CD4-positive, alpha-beta T cell treated with Interferon gamma for 1 hour (primary cell): Measurements from ENCODE around the gene SPAG16.

Experiments used
- DNase-seq: peaks from one replicate; pipeline ENCODE4 v3.0.0-alpha.2; 2020

SPAG16 gene

GRCh38 chr2:214315324-214315723 lies 1031.1 kb downstream of the SPAG16 start:
- DNase-seq = no peak

GRCh38 chr2:214320211-214320610 lies 1035.9 kb downstream of the SPAG16 start:
- no peak for DNase-seq

- DNase-seq = no peak
Observed at GRCh38 chr2:214322662-214323061, 1038.4 kb downstream of the SPAG16 start.

- no peak for DNase-seq
Observed at GRCh38 chr2:214325404-214325803, 1041.1 kb downstream of the SPAG16 start.

GRCh38 chr2:214328941-214329340 lies 1044.7 kb downstream of the SPAG16 start:
- no peak for DNase-seq

GRCh38 chr2:214341646-214342045 lies 1057.4 kb downstream of the SPAG16 start:
- DNase-seq = no peak

- DNase-seq = no peak
Observed at GRCh38 chr2:214358506-214358905, 1074.2 kb downstream of the SPAG16 start.

GRCh38 chr2:214361116-214361515 lies 1076.9 kb downstream of the SPAG16 start:
- no peak for DNase-seq

- DNase-seq = no peak
Observed at GRCh38 chr2:214365549-214365948, 1081.3 kb downstream of the SPAG16 start.

- no peak for DNase-seq
Observed at GRCh38 chr2:214367171-214367570, 1082.9 kb downstream of the SPAG16 start.

GRCh38 chr2:214376618-214377285 lies 1092.5 kb downstream of the SPAG16 start:
- no peak for DNase-seq

- DNase-seq = no peak
Observed at GRCh38 chr2:214377286-214377624, 1093.0 kb downstream of the SPAG16 start.

- no peak for DNase-seq
Observed at GRCh38 chr2:214378455-214379103, 1094.3 kb downstream of the SPAG16 start.

GRCh38 chr2:214379227-214379626 lies 1095.0 kb downstream of the SPAG16 start:
- DNase-seq = no peak

GRCh38 chr2:214380681-214381080 lies 1096.4 kb downstream of the SPAG16 start:
- DNase-seq = no peak

GRCh38 chr2:214382229-214382628 lies 1098.0 kb downstream of the SPAG16 start:
- DNase-seq = no peak

- DNase-seq = no peak
Observed at GRCh38 chr2:214386720-214387119, 1102.5 kb downstream of the SPAG16 start.

GRCh38 chr2:214389334-214389733 lies 1105.1 kb downstream of the SPAG16 start:
- DNase-seq = no peak

GRCh38 chr2:214393796-214394195 lies 1109.5 kb downstream of the SPAG16 start:
- DNase-seq = no peak

- DNase-seq = no peak
Observed at GRCh38 chr2:214395040-214395439, 1110.8 kb downstream of the SPAG16 start.

GRCh38 chr2:214401580-214401979 lies 1117.3 kb downstream of the SPAG16 start:
- no peak for DNase-seq

- DNase-seq = no peak
Observed at GRCh38 chr2:214410128-214410775, 1126.0 kb downstream of the SPAG16 start.

- no peak for DNase-seq
Observed at GRCh38 chr2:214410918-214411554, 1126.8 kb downstream of the SPAG16 start, which contains the start of gene VWC2L. Gene VWC2L, plus strand, starts transcription at chr2:214411054. Its CDS starts 3,140 bp downstream, at chr2:214414194.

- DNase-seq = no peak
Observed at GRCh38 chr2:214412679-214413078, 1128.4 kb downstream of the SPAG16 start.
